T-helper 1 cell treated with Interleukin-12 subunit alpha and Interleukin-12 subunit beta and Interleukin-4 antibody, amounts not matched to agents 30 μg/mL and 1 μg/mL, for 36 hours (primary cell): ENCODE measurements around the gene APOB.

ENCODE experiments used
- H3K27ac Mint-ChIP-seq: one replicate; pipeline ENCODE4 v1.8.0; 2021; ENCODE audit warnings: mild to moderate bottlenecking, mixed read lengths
- H3K27me3 Mint-ChIP-seq: one replicate; pipeline ENCODE4 v1.8.0; 2021; ENCODE audit warnings: low read depth, mixed read lengths
- H3K36me3 Mint-ChIP-seq: one replicate; pipeline ENCODE4 v1.8.0; 2021; ENCODE audit warnings: low read depth, mixed read lengths
- H3K4me1 Mint-ChIP-seq: one replicate; pipeline ENCODE4 v1.8.0; 2021; ENCODE audit warnings: low read depth, mixed read lengths
- H3K4me3 Mint-ChIP-seq: one replicate; pipeline ENCODE4 v1.8.0; 2021; ENCODE audit warnings: mild to moderate bottlenecking, moderate library complexity, mixed read lengths
- H3K9me3 Mint-ChIP-seq: one replicate; pipeline ENCODE4 v1.8.0; 2021; ENCODE audit warnings: mixed read lengths

Gene APOB

GRCh38 chr2:21043744-21044532 is at the start of gene APOB:
TSS of gene APOB (minus strand) at chr2:21044073. CDS start at chr2:21043945, 128 bp downstream.
- peaks cover 22% of the 10 kb centered on the region for H3K27me3 Mint-ChIP-seq
- no peaks in the 10 kb centered on the region for H3K9me3 Mint-ChIP-seq
- no peaks in the 10 kb centered on the region for H3K36me3 Mint-ChIP-seq
- H3K27ac Mint-ChIP-seq: no peak within 1 kb of the TSS
- H3K4me3 Mint-ChIP-seq: no peak within 1 kb of the TSS
- peaks cover 3% of the 10 kb centered on the region for H3K4me1 Mint-ChIP-seq

GRCh38 chr2:21092308-21092869 is 48.5 kb upstream of the APOB start:
- Mint-ChIP-seq H3K36me3 (no peaks in the 10 kb centered on the region), H3K4me1 (no peaks in the 10 kb centered on the region), H3K27ac (no peak overlapping the region)

GRCh38 chr2:21084401-21084800 is 40.5 kb upstream of the APOB start:
- Mint-ChIP-seq H3K4me1 (no peaks in the 10 kb centered on the region), H3K27ac (no peak overlapping the region), H3K9me3 (no peaks in the 10 kb centered on the region), H3K4me3 (no peak overlapping the region), H3K27me3 (no peaks in the 10 kb centered on the region), H3K36me3 (no peaks in the 10 kb centered on the region)

More at GRCh38 chr2:21092308-21092869, 48.5 kb upstream of the APOB start:
- Mint-ChIP-seq H3K9me3 (no peaks in the 10 kb centered on the region), H3K4me3 (no peak overlapping the region), H3K27me3 (no peaks in the 10 kb centered on the region)

GRCh38 chr2:21083482-21083881 is 39.6 kb upstream of the APOB start:
- Mint-ChIP-seq H3K27me3 (no peaks in the 10 kb centered on the region), H3K9me3 (no peaks in the 10 kb centered on the region), H3K36me3 (no peaks in the 10 kb centered on the region), H3K27ac (no peak overlapping the region), H3K4me1 (no peaks in the 10 kb centered on the region), H3K4me3 (no peak overlapping the region)

GRCh38 chr2:21078296-21078695 is 34.4 kb upstream of the APOB start:
- Mint-ChIP-seq H3K27me3 (no peaks in the 10 kb centered on the region), H3K4me1 (no peaks in the 10 kb centered on the region), H3K9me3 (no peaks in the 10 kb centered on the region), H3K4me3 (no peak overlapping the region), H3K27ac (no peak overlapping the region), H3K36me3 (no peaks in the 10 kb centered on the region)

GRCh38 chr2:21072477-21073242 is 28.8 kb upstream of the APOB start:
- Mint-ChIP-seq H3K4me1 (no peaks in the 10 kb centered on the region), H3K27me3 (no peaks in the 10 kb centered on the region), H3K9me3 (no peaks in the 10 kb centered on the region), H3K36me3 (no peaks in the 10 kb centered on the region), H3K27ac (no peak overlapping the region), H3K4me3 (no peak overlapping the region)

GRCh38 chr2:21070341-21071257 is 26.7 kb upstream of the APOB start:
- H3K27ac Mint-ChIP-seq: no peak overlapping the region

GRCh38 chr2:21069746-21070340 is 26.0 kb upstream of the APOB start:
- H3K27ac Mint-ChIP-seq: no peak overlapping the region
- no peaks in the 10 kb centered on the region for H3K9me3 Mint-ChIP-seq
- H3K4me3 Mint-ChIP-seq: no peak overlapping the region
- no peaks in the 10 kb centered on the region for H3K36me3 Mint-ChIP-seq
- H3K27me3 Mint-ChIP-seq: no peaks in the 10 kb centered on the region
- no peaks in the 10 kb centered on the region for H3K4me1 Mint-ChIP-seq

More at GRCh38 chr2:21070341-21071257, 26.7 kb upstream of the APOB start:
- Mint-ChIP-seq H3K27me3 (no peaks in the 10 kb centered on the region), H3K9me3 (no peaks in the 10 kb centered on the region), H3K36me3 (no peaks in the 10 kb centered on the region), H3K4me3 (no peak overlapping the region), H3K4me1 (no peaks in the 10 kb centered on the region)

- Mint-ChIP-seq H3K4me3 (no peak overlapping the region), H3K9me3 (no peaks in the 10 kb centered on the region), H3K27ac (no peak overlapping the region), H3K27me3 (no peaks in the 10 kb centered on the region), H3K4me1 (no peaks in the 10 kb centered on the region), H3K36me3 (no peaks in the 10 kb centered on the region)
These were observed 24.1 kb upstream of the APOB start for GRCh38 chr2:21067859-21068537.

- Mint-ChIP-seq H3K36me3 (no peaks in the 10 kb centered on the region), H3K27me3 (no peaks in the 10 kb centered on the region), H3K4me1 (no peaks in the 10 kb centered on the region), H3K27ac (no peak overlapping the region), H3K9me3 (no peaks in the 10 kb centered on the region), H3K4me3 (no peak overlapping the region)
These were observed 23.3 kb upstream of the APOB start for GRCh38 chr2:21067125-21067524.

- Mint-ChIP-seq H3K4me1 (no peaks in the 10 kb centered on the region), H3K27me3 (no peaks in the 10 kb centered on the region), H3K36me3 (no peaks in the 10 kb centered on the region), H3K27ac (no peak overlapping the region), H3K9me3 (no peaks in the 10 kb centered on the region), H3K4me3 (no peak overlapping the region)
These were observed 16.2 kb upstream of the APOB start for GRCh38 chr2:21059885-21060610.

GRCh38 chr2:21057097-21057496 is 13.2 kb upstream of the APOB start:
- no peaks in the 10 kb centered on the region for H3K27me3 Mint-ChIP-seq
- no peak overlapping the region for H3K27ac Mint-ChIP-seq
- H3K4me1 Mint-ChIP-seq: no peaks in the 10 kb centered on the region
- H3K9me3 Mint-ChIP-seq: no peaks in the 10 kb centered on the region
- no peak overlapping the region for H3K4me3 Mint-ChIP-seq
- H3K36me3 Mint-ChIP-seq: no peaks in the 10 kb centered on the region
